GM19043 (cell line): ENCODE results near the gene SLC36A4.
"Not testable (repeated sequence)": the region's sequence is repeated elsewhere in the genome, so short reads cannot be mapped to it uniquely, and the experiment has no call there.

Experiments
- ATAC-seq: cut with Tn5 transposase; IDR thresholded peaks from one replicate; pipeline ENCODE4 v1.9.1; 2021; ENCODE audit warnings: low read depth; ENCODE audit not compliant: unreplicated experiment

SLC36A4 gene

GRCh38 chr11:93197380-93198214 is at the start of gene SLC36A4:
Gene SLC36A4 (minus strand): TSS chr11:93197991. CDS start chr11:93197832, 159 bp downstream.
- ATAC-seq: peak; percentile 82

- ATAC-seq: not testable (repeated sequence)
Measured at GRCh38 chr11:93246790-93247189, 49.0 kb upstream of the SLC36A4 start.

GRCh38 chr11:93244018-93244417 is 46.2 kb upstream of the SLC36A4 start:
- no peak for ATAC-seq

GRCh38 chr11:93239966-93240365 is 42.2 kb upstream of the SLC36A4 start:
- no peak for ATAC-seq

- no peak for ATAC-seq
Measured at GRCh38 chr11:93238956-93239355, 41.2 kb upstream of the SLC36A4 start.

GRCh38 chr11:93236741-93237675 is 39.2 kb upstream of the SLC36A4 start:
- ATAC-seq: peak; percentile 65

- peak; percentile 99 for ATAC-seq
Measured at GRCh38 chr11:93234602-93235207, 36.9 kb upstream of the SLC36A4 start.

GRCh38 chr11:93229876-93230275 is 32.1 kb upstream of the SLC36A4 start:
- ATAC-seq: no peak

GRCh38 chr11:93225662-93226061 is 27.9 kb upstream of the SLC36A4 start:
- no peak for ATAC-seq

GRCh38 chr11:93221539-93221938 is 23.7 kb upstream of the SLC36A4 start:
- ATAC-seq: no peak

GRCh38 chr11:93220078-93220477 is 22.3 kb upstream of the SLC36A4 start:
- ATAC-seq: no peak

GRCh38 chr11:93219440-93219839 is 21.6 kb upstream of the SLC36A4 start:
- ATAC-seq: peak; percentile 48

- ATAC-seq: no peak
Measured at GRCh38 chr11:93216511-93217101, 18.8 kb upstream of the SLC36A4 start.

GRCh38 chr11:93213622-93214021 is 15.8 kb upstream of the SLC36A4 start:
- ATAC-seq: no peak

GRCh38 chr11:93212094-93212493 is 14.3 kb upstream of the SLC36A4 start:
- ATAC-seq: no peak

- ATAC-seq: no peak
Measured at GRCh38 chr11:93209466-93209865, 11.7 kb upstream of the SLC36A4 start.

GRCh38 chr11:93208663-93209270 is 11.0 kb upstream of the SLC36A4 start:
- ATAC-seq: no peak

- no peak for ATAC-seq
Measured at GRCh38 chr11:93199616-93200015, 1.8 kb upstream of the SLC36A4 start.

GRCh38 chr11:93198215-93198845 is 539 bp upstream of the SLC36A4 start:
- no peak for ATAC-seq
